ENCODE results near the gene USP15.

The USP15 gene

DNA sequence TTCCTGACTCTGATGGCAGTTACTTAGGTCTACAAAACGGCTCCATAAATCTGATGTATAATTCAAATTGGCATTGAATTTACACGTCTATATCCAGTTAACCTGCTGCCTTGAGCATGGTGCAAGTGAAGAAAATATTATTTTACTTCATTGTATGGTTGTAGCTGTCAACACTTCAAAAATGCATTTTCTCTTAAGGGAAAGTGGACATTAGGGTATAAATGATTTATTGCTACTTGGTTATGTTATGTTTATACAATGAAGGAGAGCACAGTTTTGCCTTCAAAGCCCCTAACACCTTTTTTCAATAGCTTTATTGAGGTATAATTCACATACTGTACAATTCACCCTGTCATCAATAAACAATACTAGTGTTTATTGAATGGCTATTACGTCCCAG, 2.0 kb upstream of the USP15 start:
- Histone ChIP-seq H3K4me2 (ENCODE audit: low read depth, low read length) (peak overlapping the region; percentile 81), H3K9me2 (replicated peaks; ENCODE audit: insufficient read depth, low read length) (no peaks in the 10 kb centered on the region), H3K27ac (ENCODE audit: low read length) (no peak overlapping the region), H3K9ac (ENCODE audit: low read length) (no peak overlapping the region), H3K36me3 (replicated peaks; ENCODE audit: insufficient read depth, low read length) (no peaks in the 10 kb centered on the region), H3F3A (ENCODE audit: insufficient read depth, low read length) (peaks cover 27% of the 10 kb centered on the region), H3K4me1 (ENCODE audit: low read length) (peaks cover 22% of the 10 kb centered on the region), H3K79me2 (ENCODE audit: low read length) (peaks cover 29% of the 10 kb centered on the region), H2AFZ (ENCODE audit: low read length) (no peak overlapping the region), H3K9me3 (replicated peaks; ENCODE audit: insufficient read depth, low read length) (no peaks in the 10 kb centered on the region), H3K4me3 (ENCODE audit: low read length) (no peak overlapping the region; the same call in 1 of the 2 replicates), H3K27me3 (replicated peaks; ENCODE audit: insufficient read depth, low read length) (no peaks in the 10 kb centered on the region), H4K20me1 (ENCODE audit: insufficient read depth, low read length) (peaks cover 14% of the 10 kb centered on the region; the same call in 1 of the 2 replicates)
- TF ChIP-seq EZH2phosphoT487 (IDR thresholded peaks at IDR 0.05; ENCODE audit: low read length) (no peak), EZH2 (optimal IDR thresholded peaks at IDR 0.05; ENCODE audit: low read depth, low read length) (no peak)
- TF ChIP-seq, protein P1, sequence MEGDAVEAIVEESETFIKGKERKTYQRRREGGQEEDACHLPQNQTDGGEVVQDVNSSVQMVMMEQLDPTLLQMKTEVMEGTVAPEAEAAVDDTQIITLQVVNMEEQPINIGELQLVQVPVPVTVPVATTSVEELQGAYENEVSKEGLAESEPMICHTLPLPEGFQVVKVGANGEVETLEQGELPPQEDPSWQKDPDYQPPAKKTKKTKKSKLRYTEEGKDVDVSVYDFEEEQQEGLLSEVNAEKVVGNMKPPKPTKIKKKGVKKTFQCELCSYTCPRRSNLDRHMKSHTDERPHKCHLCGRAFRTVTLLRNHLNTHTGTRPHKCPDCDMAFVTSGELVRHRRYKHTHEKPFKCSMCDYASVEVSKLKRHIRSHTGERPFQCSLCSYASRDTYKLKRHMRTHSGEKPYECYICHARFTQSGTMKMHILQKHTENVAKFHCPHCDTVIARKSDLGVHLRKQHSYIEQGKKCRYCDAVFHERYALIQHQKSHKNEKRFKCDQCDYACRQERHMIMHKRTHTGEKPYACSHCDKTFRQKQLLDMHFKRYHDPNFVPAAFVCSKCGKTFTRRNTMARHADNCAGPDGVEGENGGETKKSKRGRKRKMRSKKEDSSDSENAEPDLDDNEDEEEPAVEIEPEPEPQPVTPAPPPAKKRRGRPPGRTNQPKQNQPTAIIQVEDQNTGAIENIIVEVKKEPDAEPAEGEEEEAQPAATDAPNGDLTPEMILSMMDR (IDR thresholded peaks at IDR 0.05; ENCODE audit: low read length) = no peak
- no peak for DNase-seq

DNA sequence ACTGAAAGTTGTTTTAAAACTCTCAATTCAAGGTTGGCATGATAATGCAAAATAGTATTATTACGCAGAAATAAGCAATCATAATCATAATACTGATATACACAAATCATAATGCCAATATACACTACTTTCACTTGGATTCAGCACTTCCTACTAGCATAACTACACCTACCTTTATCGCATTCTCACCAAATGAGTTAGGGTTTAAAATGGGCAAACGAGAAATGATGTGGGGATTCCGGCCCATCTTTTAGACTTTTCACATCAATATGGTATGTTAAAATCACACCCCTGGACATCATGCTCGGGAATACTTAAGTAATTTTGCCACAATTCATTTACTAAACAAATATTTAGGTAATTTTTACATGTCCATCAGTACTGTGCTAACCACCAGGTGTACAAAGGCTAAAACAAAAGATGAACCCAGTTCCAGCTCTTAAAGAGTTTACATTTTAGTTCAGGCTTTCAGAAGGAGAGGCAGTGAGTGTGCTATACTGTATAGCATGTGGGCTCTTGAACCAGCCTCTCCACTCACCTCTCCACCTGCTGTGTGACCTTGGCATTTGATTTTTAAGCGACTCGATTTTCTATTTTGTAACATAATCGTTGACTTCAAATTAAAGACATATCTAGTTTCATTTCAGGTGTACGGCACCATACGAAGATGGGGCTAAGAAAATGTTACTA, 1.1 kb upstream of the USP15 start:
- Histone ChIP-seq H3K4me1 (ENCODE audit: low read length) (peaks cover 30% of the 10 kb centered on the region), H3K79me2 (ENCODE audit: low read length) (peaks cover 38% of the 10 kb centered on the region), H4K20me1 (ENCODE audit: insufficient read depth, low read length) (peaks cover 22% of the 10 kb centered on the region), H3F3A (ENCODE audit: insufficient read depth, low read length) (peaks cover 27% of the 10 kb centered on the region), H3K9me2 (replicated peaks; ENCODE audit: insufficient read depth, low read length) (no peaks in the 10 kb centered on the region), H3K27ac (ENCODE audit: low read length) (peak overlapping the region; percentile 94), H3K9me3 (replicated peaks; ENCODE audit: insufficient read depth, low read length) (no peaks in the 10 kb centered on the region), H3K27me3 (replicated peaks; ENCODE audit: insufficient read depth, low read length) (no peaks in the 10 kb centered on the region), H3K36me3 (replicated peaks; ENCODE audit: insufficient read depth, low read length) (no peaks in the 10 kb centered on the region), H3K4me2 (ENCODE audit: low read depth, low read length) (peak overlapping the region; percentile 81), H3K4me3 (ENCODE audit: low read length) (peak overlapping the region; percentile 96), H3K9ac (ENCODE audit: low read length) (peak overlapping the region; percentile 90), H2AFZ (ENCODE audit: low read length) (peak overlapping the region; percentile 82)
- TF ChIP-seq EZH2 (optimal IDR thresholded peaks at IDR 0.05; ENCODE audit: low read depth, low read length) = no peak
- no peak for TF ChIP-seq EZH2phosphoT487 (IDR thresholded peaks at IDR 0.05; ENCODE audit: low read length)
- TF ChIP-seq, protein P1 (IDR thresholded peaks at IDR 0.05; ENCODE audit: low read length) = peak; percentile 14; the same call in 1 of the 2 replicates
- peak; percentile 52 for DNase-seq

DNA sequence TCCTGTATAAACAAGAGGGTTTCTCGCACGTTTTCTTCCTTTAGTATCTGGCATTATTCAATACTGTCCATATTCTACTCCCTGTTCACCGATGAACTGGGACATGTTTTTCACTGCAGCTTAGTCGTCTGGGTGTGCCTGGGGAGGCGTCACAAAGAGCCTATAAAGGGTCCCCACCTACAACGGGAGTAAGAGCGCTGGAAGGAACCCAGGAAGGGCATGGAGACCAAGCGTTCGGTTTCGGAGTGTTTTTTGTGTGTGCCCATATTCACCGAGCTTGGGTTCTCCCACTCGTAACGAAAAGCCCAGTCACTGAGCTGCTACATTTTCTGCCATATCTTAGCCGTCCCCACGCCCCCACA, 592 bp upstream of the USP15 start:
- Histone ChIP-seq H3K27me3 (replicated peaks; ENCODE audit: insufficient read depth, low read length) (no peaks in the 10 kb centered on the region), H3K36me3 (replicated peaks; ENCODE audit: insufficient read depth, low read length) (no peaks in the 10 kb centered on the region), H3K9ac (ENCODE audit: low read length) (peak overlapping the region; percentile 90), H4K20me1 (ENCODE audit: insufficient read depth, low read length) (peaks cover 28% of the 10 kb centered on the region), H3K9me3 (replicated peaks; ENCODE audit: insufficient read depth, low read length) (no peaks in the 10 kb centered on the region), H3K9me2 (replicated peaks; ENCODE audit: insufficient read depth, low read length) (no peaks in the 10 kb centered on the region), H3K27ac (ENCODE audit: low read length) (peak overlapping the region; percentile 94), H3F3A (ENCODE audit: insufficient read depth, low read length) (peaks cover 27% of the 10 kb centered on the region), H3K4me1 (ENCODE audit: low read length) (peaks cover 34% of the 10 kb centered on the region), H3K4me3 (ENCODE audit: low read length) (peak overlapping the region; percentile 96), H3K79me2 (ENCODE audit: low read length) (peaks cover 43% of the 10 kb centered on the region), H3K4me2 (ENCODE audit: low read depth, low read length) (peak overlapping the region; percentile 81), H2AFZ (ENCODE audit: low read length) (peak overlapping the region; percentile 82)
- DNase-seq = no peak
- no peak for TF ChIP-seq EZH2 (optimal IDR thresholded peaks at IDR 0.05; ENCODE audit: low read depth, low read length)
- TF ChIP-seq EZH2phosphoT487 (IDR thresholded peaks at IDR 0.05; ENCODE audit: low read length) = no peak
- TF ChIP-seq, protein P1 (IDR thresholded peaks at IDR 0.05; ENCODE audit: low read length) = no peak

Measured in MM.1S (cell line).